Measurements from ENCODE around the gene ASCC3. TPM values are rescaled to one million over a fixed set of nuclear protein-coding genes. Genes with fewer than 3 reads are reported as not detected.
"Not testable (repeated sequence)": the region's sequence is repeated elsewhere in the genome, so short reads cannot be mapped to it uniquely, and the experiment has no call there.

The ASCC3 gene
- total RNA-seq, 2 donors from 2014 or later = 21.9 to 26.0 TPM

GRCh38 chr6:100753421-100753820 lies 127.7 kb downstream of the ASCC3 start:
- intact Hi-C loops (cut with DNase I) = no loop called here
- no peak for ATAC-seq
- DNase-seq = no peak

- ATAC-seq (no peak), DNase-seq (no peak)
- intact Hi-C loops (cut with DNase I) = no loop called here
These were observed 129.5 kb downstream of the ASCC3 start for GRCh38 chr6:100751590-100751989.

- no peak for DNase-seq
- no peak for ATAC-seq
- intact Hi-C loops (cut with DNase I) = no loop called here
These were observed 135.6 kb downstream of the ASCC3 start for GRCh38 chr6:100745419-100746041.

- no peak for ATAC-seq
- DNase-seq = no peak
- intact Hi-C loops (cut with DNase I) = no loop called here
These were observed 140.7 kb downstream of the ASCC3 start for GRCh38 chr6:100740439-100740838.

GRCh38 chr6:100737720-100738119 lies 143.4 kb downstream of the ASCC3 start:
- ATAC-seq; intact Hi-C loops (cut with DNase I); DNase-seq: not testable (repeated sequence)

GRCh38 chr6:100731411-100731810 lies 149.7 kb downstream of the ASCC3 start:
- ATAC-seq (no peak), DNase-seq (no peak)
- intact Hi-C loops (cut with DNase I) = no loop called here

- intact Hi-C loops (cut with DNase I) = no loop called here
- DNase-seq (no peak), ATAC-seq (no peak)
These were observed 150.8 kb downstream of the ASCC3 start for GRCh38 chr6:100730001-100730980.

GRCh38 chr6:100726666-100727065 lies 154.5 kb downstream of the ASCC3 start:
- DNase-seq = no peak
- intact Hi-C loops (cut with DNase I) = no loop called here
- ATAC-seq = no peak

GRCh38 chr6:100724696-100725095 lies 156.4 kb downstream of the ASCC3 start:
- intact Hi-C loops (cut with DNase I) = no loop called here
- DNase-seq (no peak), ATAC-seq (no peak)

GRCh38 chr6:100724222-100724621 lies 156.9 kb downstream of the ASCC3 start:
- intact Hi-C loops (cut with DNase I) = no loop called here
- ATAC-seq (no peak), DNase-seq (no peak)

GRCh38 chr6:100721256-100721655 lies 159.9 kb downstream of the ASCC3 start:
- intact Hi-C loops (cut with DNase I) = no loop called here
- no peak for ATAC-seq
- DNase-seq = no peak

- intact Hi-C loops (cut with DNase I) = no loop called here
- peak; percentile 27 to 34 for ATAC-seq
- no peak for DNase-seq
These were observed 161.0 kb downstream of the ASCC3 start for GRCh38 chr6:100719883-100720682.

GRCh38 chr6:100712997-100713396 lies 168.1 kb downstream of the ASCC3 start:
- ATAC-seq (no peak), DNase-seq (no peak)
- intact Hi-C loops (cut with DNase I) = no loop called here

- intact Hi-C loops (cut with DNase I) = no loop called here
- ATAC-seq (no peak), DNase-seq (no peak)
These were observed 174.6 kb downstream of the ASCC3 start for GRCh38 chr6:100706491-100706890.

GRCh38 chr6:100704961-100705360 lies 176.2 kb downstream of the ASCC3 start:
- intact Hi-C loops (cut with DNase I) = no loop called here
- ATAC-seq (no peak), DNase-seq (no peak)

- intact Hi-C loops (cut with DNase I) = no loop called here
- DNase-seq (no peak), ATAC-seq (no peak)
These were observed 179.4 kb downstream of the ASCC3 start for GRCh38 chr6:100701728-100702127.

GRCh38 chr6:100700009-100700408 lies 181.1 kb downstream of the ASCC3 start:
- intact Hi-C loops (cut with DNase I) = no loop called here
- DNase-seq (no peak), ATAC-seq (no peak)

- intact Hi-C loops (cut with DNase I) = no loop called here
- ATAC-seq (peak in 1 of 2 donors; percentile 33), DNase-seq (no peak)
These were observed 185.7 kb downstream of the ASCC3 start for GRCh38 chr6:100695445-100695844.

- DNase-seq (no peak), ATAC-seq (no peak)
- intact Hi-C loops (cut with DNase I) = no loop called here
These were observed 187.7 kb downstream of the ASCC3 start for GRCh38 chr6:100693249-100693927.
